ENCODE results near the gene CREB3L2.

Gene CREB3L2

DNA sequence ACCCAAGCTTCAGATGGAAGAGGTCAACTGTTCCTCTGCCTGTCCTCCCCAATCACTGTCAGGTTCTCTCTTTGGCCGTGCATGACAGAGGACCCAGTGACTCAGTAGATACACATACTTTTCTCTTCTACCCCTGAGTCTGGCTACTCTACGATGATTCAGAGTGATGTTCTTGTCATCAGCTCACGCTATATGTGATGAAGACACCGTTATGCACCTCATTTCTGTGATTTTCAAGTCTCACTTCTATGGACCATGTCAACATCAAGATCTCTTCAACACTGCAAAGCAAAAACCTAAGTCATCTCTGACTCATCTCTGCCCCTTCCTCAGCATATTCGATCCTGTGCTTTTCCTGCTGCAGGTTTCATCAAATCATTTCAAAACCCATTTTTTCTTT lies 78.5 kb downstream of the CREB3L2 start:
- no peak overlapping the region for H3K9ac ChIP-seq (ENCODE audit: low read length)
- H2BK15ac ChIP-seq (ENCODE audit: low read depth, poor library complexity, severe bottlenecking) = no peak overlapping the region
- H3K79me1 ChIP-seq (replicated peaks; ENCODE audit: low read length, poor library complexity, severe bottlenecking) = peaks cover 11% of the 10 kb centered on the region
- no peak overlapping the region for H2AFZ ChIP-seq (ENCODE audit: low read depth, low read length)
- WGBS = 26% methylated on average over 5 of the region's 5 CpGs
- peaks cover 13% of the 10 kb centered on the region for H3K4me1 ChIP-seq (ENCODE audit: control insufficient read depth, insufficient read depth, low read depth, low read length)
- H3K36me3 ChIP-seq (ENCODE audit: control insufficient read depth in 1 of 2, insufficient read depth in 2 of 2, low read depth in 1 of 2, low read length in 2 of 2) = peaks cover 8 to 36% of the 10 kb centered on the region in 2 experiments
- peak overlapping the region in 1 of 2 experiments; percentile 59 for H2BK12ac ChIP-seq (ENCODE audit: low read length in 2 of 2)
- H3K27ac ChIP-seq (ENCODE audit: low read length, poor library complexity, severe bottlenecking) = no peak overlapping the region
- DNase-seq = peak; percentile 86
- no peak overlapping the region for H3K4ac ChIP-seq (ENCODE audit: low read depth in 1 of 2, low read length in 2 of 2)
- H4K8ac ChIP-seq (ENCODE audit: low read length) = no peak overlapping the region
- H3K27me3 ChIP-seq (ENCODE audit: control insufficient read depth in 1 of 2, insufficient read depth in 1 of 2, low read length in 2 of 2) = no peaks in the 10 kb centered on the region
- no peak overlapping the region for H4K91ac ChIP-seq (ENCODE audit: low read length)
- no peak overlapping the region for H3K14ac ChIP-seq (ENCODE audit: low read length in 2 of 2)
- peak overlapping the region; percentile 83 for H2AK5ac ChIP-seq (ENCODE audit: low read length, severe bottlenecking)
- no peak overlapping the region for H2BK120ac ChIP-seq (ENCODE audit: low read depth, low read length)
- no peak overlapping the region for H3K4me3 ChIP-seq (ENCODE audit: insufficient read depth in 1 of 2, low read depth in 1 of 2, low read length in 2 of 2)
- H3K9me3 ChIP-seq (ENCODE audit: control insufficient read depth, low read length) = peaks cover 3% of the 10 kb centered on the region
- H2BK5ac ChIP-seq (ENCODE audit: low read depth, low read length, poor library complexity, severe bottlenecking) = no peak overlapping the region
- no peak overlapping the region for H3K18ac ChIP-seq (ENCODE audit: low read depth in 1 of 2, low read length in 2 of 2)
- no peak overlapping the region for H3K4me2 ChIP-seq (ENCODE audit: low read length, poor library complexity, severe bottlenecking)
- no peak overlapping the region for H3K23ac ChIP-seq (ENCODE audit: low read length in 2 of 2)

DNA sequence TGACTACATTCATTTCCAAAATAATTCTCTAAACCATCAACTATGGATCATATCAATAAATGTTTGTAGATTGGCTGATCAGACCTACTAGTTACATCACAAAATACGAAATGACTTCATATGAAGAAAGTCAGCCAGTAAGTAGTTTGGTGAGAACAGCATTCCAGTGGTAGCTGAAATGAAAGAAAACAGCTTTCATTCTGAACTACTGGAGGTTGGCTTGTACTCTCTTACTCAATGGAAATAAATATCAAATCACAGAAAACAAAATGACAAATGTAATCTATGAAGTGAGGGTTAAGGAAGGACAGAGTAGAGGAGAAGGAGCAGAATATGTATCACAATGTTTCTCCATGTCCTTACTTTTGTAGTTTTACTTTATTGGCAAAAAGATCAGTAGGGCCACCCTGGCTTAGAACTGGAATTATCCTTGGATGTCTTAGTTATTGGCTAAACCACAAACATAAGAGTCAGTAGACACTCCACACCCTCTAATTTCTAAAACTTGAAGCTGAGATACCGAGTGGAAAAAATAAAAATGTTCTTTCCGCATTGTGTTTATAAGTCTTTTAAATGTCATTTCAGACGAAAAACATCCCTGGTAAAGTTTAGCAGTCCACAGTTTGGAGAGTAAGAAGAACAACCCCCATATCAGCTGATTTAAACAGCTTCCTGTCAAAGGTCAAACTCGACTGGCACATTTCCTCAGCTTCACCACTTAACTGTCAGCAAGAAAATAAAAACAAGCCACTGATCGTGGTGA lies 81.1 kb downstream of the CREB3L2 start:
- Histone ChIP-seq H2BK12ac (ENCODE audit: low read length in 2 of 2) (no peak overlapping the region), H3K27me3 (ENCODE audit: control insufficient read depth in 1 of 2, insufficient read depth in 1 of 2, low read length in 2 of 2) (no peaks in the 10 kb centered on the region), H4K8ac (ENCODE audit: low read length) (no peak overlapping the region), H2BK15ac (ENCODE audit: low read depth, poor library complexity, severe bottlenecking) (no peak overlapping the region), H3K23ac (ENCODE audit: low read length in 2 of 2) (no peak overlapping the region), H3K36me3 (ENCODE audit: control insufficient read depth in 1 of 2, insufficient read depth in 2 of 2, low read depth in 1 of 2, low read length in 2 of 2) (peaks cover 3 to 24% of the 10 kb centered on the region in 2 experiments), H2BK120ac (ENCODE audit: low read depth, low read length) (no peak overlapping the region), H2BK5ac (ENCODE audit: low read depth, low read length, poor library complexity, severe bottlenecking) (no peak overlapping the region), H4K91ac (ENCODE audit: low read length) (no peak overlapping the region), H3K9me3 (ENCODE audit: control insufficient read depth, low read length) (no peaks in the 10 kb centered on the region), H3K4me3 (ENCODE audit: insufficient read depth in 1 of 2, low read depth in 1 of 2, low read length in 2 of 2) (no peak overlapping the region), H3K27ac (ENCODE audit: low read length, poor library complexity, severe bottlenecking) (peak overlapping the region; percentile 12), H3K18ac (ENCODE audit: low read depth in 1 of 2, low read length in 2 of 2) (no peak overlapping the region), H3K4me2 (ENCODE audit: low read length, poor library complexity, severe bottlenecking) (no peak overlapping the region), H3K4ac (ENCODE audit: low read depth in 1 of 2, low read length in 2 of 2) (no peak overlapping the region), H2AFZ (ENCODE audit: low read depth, low read length) (no peak overlapping the region), H3K4me1 (ENCODE audit: control insufficient read depth, insufficient read depth, low read depth, low read length) (peaks cover 18% of the 10 kb centered on the region), H3K14ac (ENCODE audit: low read length in 2 of 2) (no peak overlapping the region), H2AK5ac (ENCODE audit: low read length, severe bottlenecking) (peak overlapping the region; percentile 49), H3K9ac (ENCODE audit: low read length) (no peak overlapping the region), H3K79me1 (replicated peaks; ENCODE audit: low read length, poor library complexity, severe bottlenecking) (peaks cover 11% of the 10 kb centered on the region)
- DNase-seq = peak; percentile 82
- WGBS = 4% methylated on average over 3 of the region's 6 CpGs

DNA sequence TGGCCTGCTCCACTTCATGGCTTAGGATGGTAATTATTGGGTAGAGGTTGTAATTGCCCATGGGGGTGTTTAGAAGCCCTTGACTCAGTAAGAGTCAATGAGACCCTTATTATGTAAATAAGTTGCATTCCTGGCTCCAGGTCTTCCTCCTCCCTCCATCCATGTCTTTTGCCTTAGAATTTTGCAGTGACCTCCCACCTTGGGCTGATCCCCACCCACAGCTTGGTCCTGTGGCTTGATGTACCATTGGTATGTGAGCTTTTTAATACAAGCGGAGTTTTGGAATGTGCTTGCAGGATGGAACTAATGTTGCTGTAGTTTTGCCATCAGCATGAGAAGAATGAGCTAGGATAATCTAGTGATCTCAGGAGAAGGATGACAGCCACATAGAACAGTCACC lies 81.9 kb downstream of the CREB3L2 start:
- H4K91ac ChIP-seq (ENCODE audit: low read length) = no peak overlapping the region
- no peak overlapping the region for H2BK15ac ChIP-seq (ENCODE audit: low read depth, poor library complexity, severe bottlenecking)
- no peak overlapping the region for H3K14ac ChIP-seq (ENCODE audit: low read length in 2 of 2)
- 82% methylated on average over 1 of the region's 1 CpG for WGBS
- H3K9me3 ChIP-seq (ENCODE audit: control insufficient read depth, low read length) = no peaks in the 10 kb centered on the region
- peaks cover 3 to 25% of the 10 kb centered on the region in 2 experiments for H3K36me3 ChIP-seq (ENCODE audit: control insufficient read depth in 1 of 2, insufficient read depth in 2 of 2, low read depth in 1 of 2, low read length in 2 of 2)
- no peak overlapping the region for H3K27ac ChIP-seq (ENCODE audit: low read length, poor library complexity, severe bottlenecking)
- no peak overlapping the region for H3K4ac ChIP-seq (ENCODE audit: low read depth in 1 of 2, low read length in 2 of 2)
- no peak overlapping the region for H3K4me3 ChIP-seq (ENCODE audit: insufficient read depth in 1 of 2, low read depth in 1 of 2, low read length in 2 of 2)
- no peak overlapping the region for H2BK120ac ChIP-seq (ENCODE audit: low read depth, low read length)
- peak overlapping the region; percentile 26 for H2AK5ac ChIP-seq (ENCODE audit: low read length, severe bottlenecking)
- no peak overlapping the region for H3K23ac ChIP-seq (ENCODE audit: low read length in 2 of 2)
- no peaks in the 10 kb centered on the region for H3K27me3 ChIP-seq (ENCODE audit: control insufficient read depth in 1 of 2, insufficient read depth in 1 of 2, low read length in 2 of 2)
- peak overlapping the region in 1 of 2 experiments; percentile 75 for H3K18ac ChIP-seq (ENCODE audit: low read depth in 1 of 2, low read length in 2 of 2)
- no peak overlapping the region for H2AFZ ChIP-seq (ENCODE audit: low read depth, low read length)
- no peak for DNase-seq
- H3K9ac ChIP-seq (ENCODE audit: low read length) = no peak overlapping the region
- peaks cover 13% of the 10 kb centered on the region for H3K79me1 ChIP-seq (replicated peaks; ENCODE audit: low read length, poor library complexity, severe bottlenecking)
- no peak overlapping the region for H4K8ac ChIP-seq (ENCODE audit: low read length)
- no peak overlapping the region for H2BK5ac ChIP-seq (ENCODE audit: low read depth, low read length, poor library complexity, severe bottlenecking)
- peaks cover 20% of the 10 kb centered on the region for H3K4me1 ChIP-seq (ENCODE audit: control insufficient read depth, insufficient read depth, low read depth, low read length)
- no peak overlapping the region for H2BK12ac ChIP-seq (ENCODE audit: low read length in 2 of 2)
- H3K4me2 ChIP-seq (ENCODE audit: low read length, poor library complexity, severe bottlenecking) = no peak overlapping the region

DNA sequence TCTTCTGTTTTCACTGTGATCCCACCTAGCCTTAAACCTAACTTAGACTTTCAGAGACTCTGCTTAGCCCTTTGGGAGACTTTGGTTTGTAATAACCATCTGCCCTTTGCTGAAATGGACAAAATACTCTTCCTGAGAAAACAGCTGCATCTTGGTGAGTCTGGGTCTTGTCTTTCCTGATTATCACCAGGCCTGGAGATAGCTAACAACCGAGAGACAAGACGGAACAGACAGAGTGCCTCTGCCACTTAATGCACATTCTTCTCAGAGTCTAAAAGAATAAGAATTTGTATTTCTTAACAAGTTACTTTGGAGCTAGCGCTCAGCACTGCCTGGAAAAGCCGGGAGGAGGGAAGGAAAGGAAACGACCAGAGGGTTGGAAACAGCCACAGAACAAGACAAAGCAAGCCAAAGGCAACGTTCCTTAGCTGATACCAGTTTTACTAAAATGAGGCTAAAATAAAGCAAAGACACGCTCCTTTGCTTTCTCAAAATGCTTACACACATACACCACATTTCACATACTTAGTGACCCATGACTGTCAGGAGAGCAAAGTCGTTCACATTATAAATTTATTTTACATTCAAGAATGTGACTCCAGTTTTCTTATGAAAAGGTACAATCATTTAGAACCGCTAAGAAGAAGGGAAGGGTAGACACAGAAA lies 84.8 kb downstream of the CREB3L2 start:
- no peak overlapping the region for H2BK15ac ChIP-seq (ENCODE audit: low read depth, poor library complexity, severe bottlenecking)
- peak overlapping the region; percentile 36 for H3K4me2 ChIP-seq (ENCODE audit: low read length, poor library complexity, severe bottlenecking)
- H3K4me3 ChIP-seq (ENCODE audit: insufficient read depth in 1 of 2, low read depth in 1 of 2, low read length in 2 of 2) = no peak overlapping the region
- H2BK120ac ChIP-seq (ENCODE audit: low read depth, low read length) = no peak overlapping the region
- H2BK12ac ChIP-seq (ENCODE audit: low read length in 2 of 2) = no peak overlapping the region
- no peak overlapping the region for H3K14ac ChIP-seq (ENCODE audit: low read length in 2 of 2)
- peak overlapping the region; percentile 24 for H2AK5ac ChIP-seq (ENCODE audit: low read length, severe bottlenecking)
- WGBS = 21% methylated on average over 5 of the region's 9 CpGs
- no peak overlapping the region for H4K8ac ChIP-seq (ENCODE audit: low read length)
- peaks cover 9 to 42% of the 10 kb centered on the region in 2 experiments for H3K36me3 ChIP-seq (ENCODE audit: control insufficient read depth in 1 of 2, insufficient read depth in 2 of 2, low read depth in 1 of 2, low read length in 2 of 2)
- H4K91ac ChIP-seq (ENCODE audit: low read length) = no peak overlapping the region
- H2AFZ ChIP-seq (ENCODE audit: low read depth, low read length) = no peak overlapping the region
- H3K4me1 ChIP-seq (ENCODE audit: control insufficient read depth, insufficient read depth, low read depth, low read length) = peaks cover 18% of the 10 kb centered on the region
- H3K4ac ChIP-seq (ENCODE audit: low read depth in 1 of 2, low read length in 2 of 2) = no peak overlapping the region
- no peaks in the 10 kb centered on the region for H3K27me3 ChIP-seq (ENCODE audit: control insufficient read depth in 1 of 2, insufficient read depth in 1 of 2, low read length in 2 of 2)
- no peak overlapping the region for H3K18ac ChIP-seq (ENCODE audit: low read depth in 1 of 2, low read length in 2 of 2)
- H2BK5ac ChIP-seq (ENCODE audit: low read depth, low read length, poor library complexity, severe bottlenecking) = peak overlapping the region; percentile 11
- H3K27ac ChIP-seq (ENCODE audit: low read length, poor library complexity, severe bottlenecking) = peak overlapping the region; percentile 92
- peaks cover 18% of the 10 kb centered on the region for H3K79me1 ChIP-seq (replicated peaks; ENCODE audit: low read length, poor library complexity, severe bottlenecking)
- peak; percentile 73 for DNase-seq
- H3K9me3 ChIP-seq (ENCODE audit: control insufficient read depth, low read length) = no peaks in the 10 kb centered on the region
- no peak overlapping the region for H3K23ac ChIP-seq (ENCODE audit: low read length in 2 of 2)
- H3K9ac ChIP-seq (ENCODE audit: low read length) = no peak overlapping the region

All from mesenchymal stem cell (in vitro differentiated cells and primary cell).